Smooth muscle cell (in vitro differentiated cells): Measurements from ENCODE around the gene LCMT2. TPM values are rescaled to one million over a fixed set of nuclear protein-coding genes. Genes with fewer than 3 reads are reported as not detected.

ENCODE experiments used
- DNase-seq: peaks from one replicate; lab custom pipeline; 2025; ENCODE audit not compliant: unreplicated experiment; lab: John Stamatoyannopoulos, UW
- H2AFZ ChIP-seq: fragments of 200-600 bp; sonication (generic); 2 replicates; pipeline ENCODE4 v1.6.0; 2016; ENCODE audit warnings: antibody characterized with exemption, low read depth, mild to moderate bottlenecking
- H3F3A ChIP-seq: fragments of 200-600 bp; sonication (generic); 2 replicates; pipeline ENCODE4 v1.6.0; 2017; ENCODE audit warnings: antibody characterized with exemption, low read depth
- H3K27ac ChIP-seq: fragments of 200-600 bp; sonication (generic); 2 replicates; pipeline ENCODE4 v1.5.1; 2016; ENCODE audit warnings: low read depth, mild to moderate bottlenecking
- H3K27me3 ChIP-seq: fragments of 200-600 bp; sonication (generic); 2 replicates; pipeline ENCODE4 v1.6.1; 2016; ENCODE audit warnings: low read depth, mild to moderate bottlenecking
- H3K36me3 ChIP-seq: fragments of 200-600 bp; sonication (generic); 2 replicates; pipeline ENCODE4 v1.5.1; 2016; ENCODE audit warnings: low read depth
- H3K4me1 ChIP-seq: fragments of 200-600 bp; sonication (generic); 2 replicates; pipeline ENCODE4 v1.5.1; 2016; ENCODE audit warnings: low read depth
- H3K4me2 ChIP-seq: fragments of 200-600 bp; sonication (generic); 2 replicates; pipeline ENCODE4 v1.6.0; 2016; ENCODE audit warnings: mild to moderate bottlenecking
- H3K4me3 ChIP-seq: fragments of 200-600 bp; sonication (generic); 2 replicates; pipeline ENCODE4 v1.5.1; 2016; ENCODE audit warnings: mild to moderate bottlenecking
- H3K79me2 ChIP-seq: fragments of 200-600 bp; sonication (generic); 2 replicates; pipeline ENCODE4 v1.6.0; 2016; ENCODE audit warnings: low read depth, mild to moderate bottlenecking
- H3K9ac ChIP-seq: fragments of 200-600 bp; sonication (generic); 2 replicates; pipeline ENCODE4 v1.6.0; 2016; ENCODE audit warnings: low read depth
- H3K9me3 ChIP-seq: fragments of 200-600 bp; sonication (generic); replicated peaks from 2 replicates; pipeline ENCODE4 v1.5.1; 2016; ENCODE audit warnings: low read depth
- H4K20me1 ChIP-seq: fragments of 200-600 bp; sonication (generic); 2 replicates; pipeline ENCODE4 v1.6.0; 2016; ENCODE audit warnings: low read depth
- WGBS: methylation state at CpG from one replicate; pipeline ENCODE4 v1.1.7; 2016; ENCODE audit warnings: low lambda C conversion rate; 5-methylcytosine and 5-hydroxymethylcytosine counted together
- polyA plus RNA-seq: library from polyadenylated mRNA; unstranded; fragments of >200 nt; fragmentation: Nextera tagmentation; extraction: Ambion mirVana; gene quantifications from 2 replicates; pipeline ENCODE4 v1.2.1, GENCODE V29; 2016
- total RNA-seq: library from RNA; depleted of rRNA; stranded (reverse); fragments of >200 nt; gene quantifications from 2 replicates; pipeline ENCODE4 v1.2.3, GENCODE V29; 2014
- TF ChIP-seq, protein P1 (sequence below): fragments of 200-600 bp; sonication (generic); IDR thresholded peaks from 2 replicates; pipeline ENCODE4 v1.5.1; 2017; ENCODE audit warnings: borderline replicate concordance, mild to moderate bottlenecking, antibody characterized with exemption; ENCODE audit not compliant: insufficient read depth, poor library complexity, severe bottlenecking

Gene LCMT2
- total and polyA plus RNA-seq, 2 experiments from 2014 or later = 5.0 to 5.4 TPM

DNA sequence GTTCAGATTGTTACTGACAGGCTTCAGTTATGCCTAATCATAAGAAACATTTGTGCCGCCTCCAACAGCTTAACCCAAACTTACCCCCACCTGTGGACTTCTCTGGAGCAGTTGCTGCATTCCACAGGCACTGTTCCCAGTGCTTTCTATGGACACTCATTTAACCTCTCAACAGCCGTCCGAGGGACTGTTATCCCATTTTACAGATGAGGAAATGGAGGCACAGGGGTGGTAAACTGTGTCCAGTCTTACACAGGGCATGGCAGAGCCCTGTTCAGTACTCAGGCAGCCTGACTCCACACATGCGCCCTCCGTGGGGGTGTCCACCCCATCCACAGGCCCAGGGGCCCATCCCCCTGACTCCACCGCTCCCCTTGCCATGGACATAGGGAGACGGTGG is 49.4 kb downstream of the LCMT2 start:
- TF ChIP-seq, protein P1, sequence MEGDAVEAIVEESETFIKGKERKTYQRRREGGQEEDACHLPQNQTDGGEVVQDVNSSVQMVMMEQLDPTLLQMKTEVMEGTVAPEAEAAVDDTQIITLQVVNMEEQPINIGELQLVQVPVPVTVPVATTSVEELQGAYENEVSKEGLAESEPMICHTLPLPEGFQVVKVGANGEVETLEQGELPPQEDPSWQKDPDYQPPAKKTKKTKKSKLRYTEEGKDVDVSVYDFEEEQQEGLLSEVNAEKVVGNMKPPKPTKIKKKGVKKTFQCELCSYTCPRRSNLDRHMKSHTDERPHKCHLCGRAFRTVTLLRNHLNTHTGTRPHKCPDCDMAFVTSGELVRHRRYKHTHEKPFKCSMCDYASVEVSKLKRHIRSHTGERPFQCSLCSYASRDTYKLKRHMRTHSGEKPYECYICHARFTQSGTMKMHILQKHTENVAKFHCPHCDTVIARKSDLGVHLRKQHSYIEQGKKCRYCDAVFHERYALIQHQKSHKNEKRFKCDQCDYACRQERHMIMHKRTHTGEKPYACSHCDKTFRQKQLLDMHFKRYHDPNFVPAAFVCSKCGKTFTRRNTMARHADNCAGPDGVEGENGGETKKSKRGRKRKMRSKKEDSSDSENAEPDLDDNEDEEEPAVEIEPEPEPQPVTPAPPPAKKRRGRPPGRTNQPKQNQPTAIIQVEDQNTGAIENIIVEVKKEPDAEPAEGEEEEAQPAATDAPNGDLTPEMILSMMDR = no peak

DNA sequence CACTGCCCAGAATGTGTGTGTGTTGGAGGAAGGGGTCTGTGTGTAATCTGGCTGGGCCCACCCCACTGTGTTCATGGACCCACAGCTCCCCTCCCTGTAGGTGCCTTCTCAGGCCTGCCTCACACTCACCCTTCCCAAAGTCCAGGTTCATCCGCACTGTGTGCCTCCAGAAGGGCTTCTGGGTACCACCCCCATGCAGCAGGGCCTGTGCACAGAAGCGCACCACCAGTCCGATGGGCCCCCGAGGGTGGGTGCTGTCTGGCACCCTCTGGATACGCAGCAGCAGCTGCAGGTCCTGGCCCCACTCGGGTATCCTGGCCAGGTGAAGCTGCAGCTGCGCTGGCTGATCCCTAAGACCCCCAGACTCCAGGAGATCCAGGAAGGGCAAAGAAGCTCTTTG is 50.9 kb downstream of the LCMT2 start:
- Histone ChIP-seq H3F3A (no peaks in the 10 kb centered on the region), H3K4me3 (no peak overlapping the region), H2AFZ (no peak overlapping the region), H3K4me2 (no peak overlapping the region), H4K20me1 (no peaks in the 10 kb centered on the region), H3K27me3 (peaks cover 4% of the 10 kb centered on the region), H3K9me3 (no peaks in the 10 kb centered on the region), H3K9ac (no peak overlapping the region), H3K79me2 (no peaks in the 10 kb centered on the region), H3K36me3 (no peaks in the 10 kb centered on the region), H3K27ac (no peak overlapping the region), H3K4me1 (no peaks in the 10 kb centered on the region)
- DNase-seq = no peak
- TF ChIP-seq, protein P1 = no peak
- WGBS = 86% methylated on average over 7 of the region's 7 CpGs

More for the DNA sequence above, 49.4 kb downstream of the LCMT2 start:
- H3K9ac ChIP-seq = no peak overlapping the region
- H3K4me1 ChIP-seq = no peaks in the 10 kb centered on the region
- no peaks in the 10 kb centered on the region for H3K36me3 ChIP-seq
- peaks cover 4% of the 10 kb centered on the region for H3K27me3 ChIP-seq
- no peaks in the 10 kb centered on the region for H4K20me1 ChIP-seq
- H3K27ac ChIP-seq = no peak overlapping the region
- no peaks in the 10 kb centered on the region for H3K9me3 ChIP-seq
- H2AFZ ChIP-seq = no peak overlapping the region
- H3K79me2 ChIP-seq = no peaks in the 10 kb centered on the region
- no peak for DNase-seq
- H3F3A ChIP-seq = no peaks in the 10 kb centered on the region
- H3K4me2 ChIP-seq = no peak overlapping the region
- WGBS = 94% methylated on average over 7 of the region's 7 CpGs
- no peak overlapping the region for H3K4me3 ChIP-seq

DNA sequence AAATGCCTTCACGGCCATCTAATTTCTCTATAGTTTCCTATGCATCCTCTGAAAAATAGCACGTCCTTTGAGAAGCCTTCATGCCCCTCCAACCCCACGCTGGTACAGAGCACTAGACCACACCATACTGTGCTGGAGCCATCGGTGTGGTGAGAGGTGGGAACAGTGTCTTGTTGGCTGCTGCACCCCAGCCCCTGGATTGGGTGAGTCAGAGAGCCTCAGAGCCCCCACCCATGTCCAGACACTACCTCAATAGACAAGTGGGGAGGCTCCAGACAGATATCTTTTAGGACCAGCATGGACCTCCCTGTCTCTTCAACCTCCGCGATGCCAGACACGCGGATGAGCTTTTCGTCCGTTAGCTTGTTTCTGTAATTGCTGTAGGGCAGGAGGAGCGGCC is 51.5 kb downstream of the LCMT2 start:
- Histone ChIP-seq H3K9me3 (no peaks in the 10 kb centered on the region), H3K4me2 (no peak overlapping the region), H3K4me3 (no peak overlapping the region), H2AFZ (no peak overlapping the region), H3F3A (no peaks in the 10 kb centered on the region), H3K27ac (no peak overlapping the region), H3K79me2 (no peaks in the 10 kb centered on the region), H4K20me1 (no peaks in the 10 kb centered on the region), H3K4me1 (no peaks in the 10 kb centered on the region), H3K9ac (no peak overlapping the region), H3K36me3 (no peaks in the 10 kb centered on the region), H3K27me3 (peaks cover 4% of the 10 kb centered on the region)
- DNase-seq = no peak
- 84% methylated on average over 11 of the region's 11 CpGs for whole genome bisulfite sequencing
- TF ChIP-seq, protein P1 = no peak

DNA sequence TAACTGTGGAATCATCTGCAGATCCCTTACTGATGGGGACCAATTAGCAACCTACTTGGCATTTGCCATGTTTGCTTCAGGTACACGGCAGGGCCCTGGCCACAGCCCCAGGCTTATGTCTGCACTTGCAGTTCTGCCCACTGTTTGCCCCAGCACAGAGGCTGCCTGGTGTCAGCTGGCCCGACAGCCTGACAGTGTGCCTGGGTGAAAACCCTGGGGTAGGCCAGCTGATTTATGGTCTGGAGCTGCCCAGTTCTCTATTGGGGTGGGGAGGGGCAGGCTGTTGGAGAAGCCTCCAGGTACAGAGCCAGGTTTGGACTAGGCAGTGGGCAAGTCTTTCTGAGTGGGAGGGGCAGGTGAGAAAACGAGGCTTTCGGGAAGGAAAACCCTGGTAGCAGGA is 52.5 kb downstream of the LCMT2 start:
- Histone ChIP-seq H3K9me3 (no peaks in the 10 kb centered on the region), H3K4me1 (no peaks in the 10 kb centered on the region), H3F3A (no peaks in the 10 kb centered on the region), H3K9ac (no peak overlapping the region), H3K27ac (no peak overlapping the region), H3K27me3 (peaks cover 4% of the 10 kb centered on the region), H2AFZ (no peak overlapping the region), H3K4me2 (no peak overlapping the region), H3K4me3 (no peak overlapping the region), H3K79me2 (no peaks in the 10 kb centered on the region), H4K20me1 (no peaks in the 10 kb centered on the region), H3K36me3 (no peaks in the 10 kb centered on the region)
- DNase-seq = no peak
- TF ChIP-seq, protein P1 = no peak
- 80% methylated on average over 4 of the region's 4 CpGs for WGBS
